Activated naive CD8-positive, alpha-beta T cell treated with anti-CD3 and anti-CD28 coated beads, Interleukin-2, amount 50 U/mL, for 24 hours (primary cell): Measurements from ENCODE around the gene ZP2.
A peak's percentile ranks its signal among the peaks of the same experiment; 100 is the strongest.
"Not testable (repeated sequence)": the region's sequence is repeated elsewhere in the genome, so short reads cannot be mapped to it uniquely, and the experiment has no call there.

Experiments
- ATAC-seq: fragments of 150-1000 bp; cut with Tn5 transposase; one replicate; pipeline ENCODE4 v1.10.0; 2021
- DNase-seq: peaks from one replicate; pipeline ENCODE4 v3.0.0; 2021
- H3K27ac Mint-ChIP-seq: one replicate; pipeline ENCODE4 v1.8.0; 2021; ENCODE audit warnings: mild to moderate bottlenecking, mixed read lengths
- H3K27me3 Mint-ChIP-seq: one replicate; pipeline ENCODE4 v1.8.0; 2021; ENCODE audit warnings: mixed read lengths
- H3K36me3 Mint-ChIP-seq: one replicate; pipeline ENCODE4 v1.8.0; 2021; ENCODE audit warnings: low read depth, mixed read lengths
- H3K4me1 Mint-ChIP-seq: one replicate; pipeline ENCODE4 v1.8.0; 2021; ENCODE audit warnings: mixed read lengths
- H3K4me3 Mint-ChIP-seq: one replicate; pipeline ENCODE4 v1.8.0; 2021; ENCODE audit warnings: mild to moderate bottlenecking, moderate library complexity, mixed read lengths
- H3K9me3 Mint-ChIP-seq: one replicate; pipeline ENCODE4 v1.8.0; 2021; ENCODE audit warnings: mixed read lengths

ZP2 gene

GRCh38 chr16:21172650-21173049, 38.7 kb downstream of the ZP2 start:
- Mint-ChIP-seq H3K9me3 (no peaks in the 10 kb centered on the region), H3K27ac (no peak overlapping the region), H3K4me1 (no peaks in the 10 kb centered on the region), H3K4me3 (no peak overlapping the region), H3K27me3 (no peaks in the 10 kb centered on the region), H3K36me3 (peaks cover 21% of the 10 kb centered on the region)
- no peak for ATAC-seq
- DNase-seq, result no peak

- H3K9me3 Mint-ChIP-seq, H3K27me3 Mint-ChIP-seq, H3K4me3 Mint-ChIP-seq, DNase-seq, ATAC-seq, H3K4me1 Mint-ChIP-seq, H3K27ac Mint-ChIP-seq: not testable (repeated sequence)
- peaks cover 16% of the 10 kb centered on the region for H3K36me3 Mint-ChIP-seq
Observed at GRCh38 chr16:21170116-21170515, 41.3 kb downstream of the ZP2 start.

- Mint-ChIP-seq H3K27me3 (no peaks in the 10 kb centered on the region), H3K4me1 (no peaks in the 10 kb centered on the region), H3K27ac (no peak overlapping the region), H3K4me3 (no peak overlapping the region), H3K36me3 (peaks cover 15% of the 10 kb centered on the region), H3K9me3 (no peaks in the 10 kb centered on the region)
- ATAC-seq (peak; percentile 28), DNase-seq (no peak)
Observed at GRCh38 chr16:21169249-21169981, 42.0 kb downstream of the ZP2 start.

- no peaks in the 10 kb centered on the region for H3K9me3 Mint-ChIP-seq
- peaks cover 17% of the 10 kb centered on the region for H3K36me3 Mint-ChIP-seq
- no peaks in the 10 kb centered on the region for H3K27me3 Mint-ChIP-seq
- ATAC-seq (no peak), DNase-seq (no peak)
- H3K4me1 Mint-ChIP-seq, result no peaks in the 10 kb centered on the region
- no peak overlapping the region for H3K4me3 Mint-ChIP-seq
- no peak overlapping the region for H3K27ac Mint-ChIP-seq
Observed at GRCh38 chr16:21167929-21168602, 43.3 kb downstream of the ZP2 start.

- no peak for DNase-seq
- Mint-ChIP-seq H3K4me1 (no peaks in the 10 kb centered on the region), H3K36me3 (peaks cover 19% of the 10 kb centered on the region), H3K9me3 (no peaks in the 10 kb centered on the region), H3K27ac (no peak overlapping the region), H3K27me3 (no peaks in the 10 kb centered on the region), H3K4me3 (no peak overlapping the region)
- no peak for ATAC-seq
Observed at GRCh38 chr16:21167360-21167759, 44.0 kb downstream of the ZP2 start.

GRCh38 chr16:21166561-21166961, 44.8 kb downstream of the ZP2 start:
- no peaks in the 10 kb centered on the region for H3K27me3 Mint-ChIP-seq
- ATAC-seq, result no peak
- no peak overlapping the region for H3K4me3 Mint-ChIP-seq
- DNase-seq, result no peak
- peaks cover 20% of the 10 kb centered on the region for H3K36me3 Mint-ChIP-seq
- no peaks in the 10 kb centered on the region for H3K9me3 Mint-ChIP-seq
- no peak overlapping the region for H3K27ac Mint-ChIP-seq
- peaks cover 2% of the 10 kb centered on the region for H3K4me1 Mint-ChIP-seq

- peaks cover 16% of the 10 kb centered on the region for H3K36me3 Mint-ChIP-seq
- DNase-seq, result no peak
- H3K27ac Mint-ChIP-seq, result no peak overlapping the region
- peaks cover 5% of the 10 kb centered on the region for H3K4me1 Mint-ChIP-seq
- no peak overlapping the region for H3K4me3 Mint-ChIP-seq
- no peaks in the 10 kb centered on the region for H3K27me3 Mint-ChIP-seq
- no peaks in the 10 kb centered on the region for H3K9me3 Mint-ChIP-seq
- ATAC-seq, result no peak
Observed at GRCh38 chr16:21164521-21165168, 46.7 kb downstream of the ZP2 start.

- no peak overlapping the region for H3K27ac Mint-ChIP-seq
- H3K9me3 Mint-ChIP-seq, result no peaks in the 10 kb centered on the region
- DNase-seq (no peak), ATAC-seq (no peak)
- no peak overlapping the region for H3K4me3 Mint-ChIP-seq
- no peaks in the 10 kb centered on the region for H3K27me3 Mint-ChIP-seq
- peaks cover 16% of the 10 kb centered on the region for H3K36me3 Mint-ChIP-seq
- peaks cover 13% of the 10 kb centered on the region for H3K4me1 Mint-ChIP-seq
Observed at GRCh38 chr16:21163576-21163975, 47.8 kb downstream of the ZP2 start.

- ATAC-seq, result no peak
- no peaks in the 10 kb centered on the region for H3K27me3 Mint-ChIP-seq
- DNase-seq, result no peak
- peaks cover 16% of the 10 kb centered on the region for H3K36me3 Mint-ChIP-seq
- no peaks in the 10 kb centered on the region for H3K9me3 Mint-ChIP-seq
- no peak overlapping the region for H3K4me3 Mint-ChIP-seq
- no peak overlapping the region for H3K27ac Mint-ChIP-seq
- peaks cover 19% of the 10 kb centered on the region for H3K4me1 Mint-ChIP-seq
Observed at GRCh38 chr16:21162661-21163151, 48.7 kb downstream of the ZP2 start.

GRCh38 chr16:21161211-21161610, 50.2 kb downstream of the ZP2 start:
- no peak overlapping the region for H3K27ac Mint-ChIP-seq

GRCh38 chr16:21160276-21160675, 51.1 kb downstream of the ZP2 start:
- Mint-ChIP-seq H3K4me1 (peaks cover 25% of the 10 kb centered on the region), H3K4me3 (peak overlapping the region; percentile 85), H3K36me3 (peaks cover 12% of the 10 kb centered on the region), H3K9me3 (no peaks in the 10 kb centered on the region), H3K27ac (no peak overlapping the region), H3K27me3 (no peaks in the 10 kb centered on the region)
- DNase-seq (no peak), ATAC-seq (no peak)

More at GRCh38 chr16:21161211-21161610, 50.2 kb downstream of the ZP2 start:
- peaks cover 12% of the 10 kb centered on the region for H3K36me3 Mint-ChIP-seq
- no peak for DNase-seq
- peaks cover 25% of the 10 kb centered on the region for H3K4me1 Mint-ChIP-seq
- ATAC-seq, result no peak
- no peaks in the 10 kb centered on the region for H3K9me3 Mint-ChIP-seq
- H3K27me3 Mint-ChIP-seq, result no peaks in the 10 kb centered on the region
- H3K4me3 Mint-ChIP-seq, result no peak overlapping the region

- Mint-ChIP-seq H3K27me3 (no peaks in the 10 kb centered on the region), H3K27ac (peak overlapping the region; percentile 59), H3K9me3 (no peaks in the 10 kb centered on the region), H3K36me3 (peaks cover 12% of the 10 kb centered on the region), H3K4me1 (peaks cover 25% of the 10 kb centered on the region), H3K4me3 (peak overlapping the region; percentile 85)
- DNase-seq (peak; percentile 19), ATAC-seq (no peak)
Observed at GRCh38 chr16:21159281-21159951, 52.0 kb downstream of the ZP2 start.

- Mint-ChIP-seq H3K27me3 (no peaks in the 10 kb centered on the region), H3K36me3 (peaks cover 7% of the 10 kb centered on the region), H3K4me1 (peaks cover 25% of the 10 kb centered on the region), H3K27ac (peak within 1 kb of the TSS; percentile 60), H3K4me3 (peak within 1 kb of the TSS; percentile 85), H3K9me3 (no peaks in the 10 kb centered on the region)
- DNase-seq, result peak; percentile 85
- ATAC-seq, result peak; percentile 97
Observed at GRCh38 chr16:21158208-21159110, 52.9 kb downstream of the ZP2 start, which contains the start of gene LDAF1. Gene LDAF1, plus strand, starts transcription at chr16:21158674. Its CDS starts 2,509 bp downstream, at chr16:21161183.
